HG02798 (cell line): Measurements from ENCODE around the gene GABBR1.

Experiments
- ATAC-seq: cut with Tn5 transposase; IDR thresholded peaks from one replicate; pipeline ENCODE4 v1.9.1; 2021; ENCODE audit warnings: mild to moderate bottlenecking; ENCODE audit not compliant: unreplicated experiment, poor library complexity

Gene GABBR1

DNA sequence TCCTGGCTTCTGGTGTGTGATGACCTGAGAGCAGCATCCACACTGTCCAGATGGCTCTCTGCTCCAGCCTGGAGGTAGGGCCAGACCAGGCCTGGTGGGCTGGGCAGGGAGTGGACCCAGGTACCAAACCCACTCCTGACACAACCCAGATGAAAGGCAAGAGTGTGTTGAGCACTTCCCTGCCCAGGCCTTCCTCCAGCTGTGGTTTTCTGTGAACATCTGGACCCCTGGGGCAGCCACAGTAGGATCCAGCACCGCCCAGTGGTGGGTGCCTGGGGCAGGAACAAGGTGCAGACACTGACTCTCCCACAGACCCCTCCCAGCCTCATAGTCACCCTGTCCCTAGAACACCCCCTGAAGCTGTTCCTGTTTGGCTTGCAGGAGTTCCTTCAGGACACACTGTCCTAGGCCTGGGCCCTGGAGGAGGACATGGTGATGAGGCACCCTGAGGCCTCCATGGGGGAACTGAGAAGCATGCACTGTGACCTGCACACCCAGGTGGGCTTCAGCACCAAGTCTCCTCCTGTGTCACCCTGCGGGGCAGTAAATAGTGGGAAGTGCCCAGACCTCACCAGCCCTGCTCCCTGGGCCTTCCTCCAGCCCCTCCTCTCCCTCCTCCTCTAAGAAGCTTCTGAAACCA, 102.2 kb downstream of the GABBR1 start:
- no peak for ATAC-seq

DNA sequence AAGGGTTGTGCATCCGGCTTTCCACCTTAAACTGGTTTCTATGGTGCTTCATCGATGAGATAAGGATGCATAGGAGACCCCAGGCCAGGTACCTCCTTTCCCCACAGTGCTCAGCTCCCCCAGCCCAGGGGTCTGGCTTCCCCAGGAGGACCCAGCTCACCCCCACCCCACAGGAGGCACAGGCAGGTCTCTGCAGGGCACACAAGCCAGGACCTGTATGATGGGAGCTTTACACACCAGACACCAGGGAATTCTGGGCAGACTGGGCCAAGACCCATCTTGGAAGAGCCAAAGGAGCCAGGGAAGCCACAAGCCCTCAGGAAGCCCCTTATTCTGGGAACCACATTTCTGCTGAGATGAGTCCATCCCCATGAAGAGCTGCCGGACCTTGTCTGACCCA, 103.0 kb downstream of the GABBR1 start:
- ATAC-seq = no peak

DNA sequence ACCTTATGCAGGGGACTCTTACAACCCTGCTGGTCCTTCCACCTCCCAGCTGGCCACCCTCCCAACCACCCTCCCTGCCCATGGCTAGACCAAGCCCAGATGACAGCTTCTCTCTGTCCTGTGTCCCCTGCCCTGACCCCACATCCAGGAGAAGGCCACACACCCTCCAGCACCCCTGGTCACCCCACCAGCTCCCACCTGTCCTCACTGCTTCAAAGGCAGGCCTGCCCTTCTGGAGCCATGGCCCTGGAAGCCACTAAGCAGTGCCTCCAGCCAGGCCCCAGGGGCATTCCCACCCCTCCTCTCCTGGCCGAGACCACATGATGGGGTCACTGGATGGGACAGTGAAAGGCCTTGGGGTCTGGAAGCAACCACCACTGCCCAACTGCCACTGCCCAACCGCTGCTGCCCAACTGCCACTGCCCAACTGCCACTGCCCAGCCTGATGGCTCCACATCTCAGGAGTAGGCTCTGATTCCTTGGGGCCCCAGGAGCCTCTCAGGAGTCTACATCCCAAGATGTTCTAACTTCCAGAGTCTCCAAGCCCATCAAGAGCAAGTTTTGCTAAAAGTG, 103.9 kb downstream of the GABBR1 start:
- no peak for ATAC-seq

DNA sequence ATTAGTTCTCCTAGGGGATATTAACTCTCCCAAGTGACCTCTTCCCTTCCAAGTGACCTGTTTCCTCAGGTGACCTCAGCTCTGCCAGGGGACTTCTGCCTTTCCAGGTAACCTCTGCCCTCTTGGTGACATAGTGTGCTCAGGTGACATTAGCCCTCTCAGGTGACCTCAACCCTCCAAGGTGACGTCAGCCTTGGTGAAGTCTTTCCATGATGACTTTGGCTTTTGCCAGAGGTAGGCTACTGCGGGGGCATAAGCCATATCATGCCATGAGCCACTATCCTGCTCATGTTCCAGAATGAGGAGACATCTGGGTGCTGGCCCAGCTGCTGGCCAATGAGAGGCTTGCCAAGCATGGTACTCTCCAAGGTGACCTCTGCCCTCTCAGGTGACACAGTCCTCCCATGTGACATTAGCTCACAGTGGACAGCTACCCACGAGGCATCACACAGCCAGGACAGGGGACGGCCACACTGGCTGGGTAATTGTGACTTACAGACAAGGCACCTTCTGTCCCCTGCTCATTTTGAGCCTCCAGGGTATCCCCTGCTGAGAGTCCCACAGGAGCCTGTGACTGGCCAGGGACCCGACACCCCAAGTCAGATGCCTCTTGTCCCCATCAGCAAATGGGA, 104.6 kb downstream of the GABBR1 start:
- ATAC-seq = no peak

DNA sequence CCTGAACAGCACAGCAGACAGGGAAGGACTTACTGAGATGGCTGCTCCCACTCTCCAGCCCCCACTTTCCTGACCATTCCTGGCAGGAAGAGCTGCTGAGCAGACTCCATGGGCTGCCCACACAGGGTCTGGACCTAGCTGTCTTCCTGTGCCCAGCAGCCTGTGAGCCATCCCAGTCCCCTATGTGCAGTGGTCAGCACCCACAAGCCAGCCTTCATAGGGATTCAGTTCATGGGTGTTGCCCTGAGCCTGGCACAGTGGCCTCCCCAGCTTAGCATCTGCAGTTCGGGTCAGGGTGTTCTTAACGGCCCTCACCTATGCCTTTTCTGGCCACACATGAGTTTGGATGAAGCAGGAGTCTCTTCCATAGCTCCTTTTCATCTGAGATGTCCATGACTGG, 105.4 kb downstream of the GABBR1 start:
- ATAC-seq = no peak

DNA sequence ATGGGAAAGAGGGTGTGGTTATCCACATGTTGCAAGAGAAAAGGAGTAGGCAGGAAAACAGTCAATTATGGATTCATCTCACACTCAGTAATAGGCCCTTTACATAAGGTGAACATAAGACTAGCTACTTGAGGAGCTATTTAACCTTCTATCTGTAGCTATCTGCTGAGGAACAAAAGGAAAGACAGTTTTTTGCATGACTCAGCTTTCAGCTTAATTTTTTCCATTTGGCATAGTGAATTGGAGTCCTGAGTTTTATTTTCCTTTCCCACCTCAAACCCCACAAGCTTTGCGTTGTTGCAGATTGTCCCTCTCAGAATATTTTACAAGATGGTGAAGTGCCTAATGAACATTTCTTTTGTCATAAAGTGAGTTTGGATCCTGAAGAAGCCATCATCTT, 105.9 kb downstream of the GABBR1 start:
- no peak for ATAC-seq

DNA sequence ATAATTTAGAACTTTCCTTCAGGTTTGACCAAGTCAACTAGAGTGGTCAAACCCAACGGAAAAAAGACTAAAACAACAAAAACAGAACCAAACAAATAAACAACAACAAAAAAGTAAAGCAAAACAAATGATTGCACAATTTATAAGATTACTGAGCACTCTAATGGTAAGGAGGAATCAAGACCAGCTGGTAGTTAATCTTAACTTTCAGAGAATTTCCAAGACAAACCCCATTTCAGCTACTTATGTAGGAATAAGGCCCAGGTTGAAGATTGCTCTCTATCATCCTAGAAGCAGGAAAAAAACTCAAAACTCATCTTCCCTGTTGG, 107.7 kb downstream of the GABBR1 start:
- ATAC-seq = no peak

DNA sequence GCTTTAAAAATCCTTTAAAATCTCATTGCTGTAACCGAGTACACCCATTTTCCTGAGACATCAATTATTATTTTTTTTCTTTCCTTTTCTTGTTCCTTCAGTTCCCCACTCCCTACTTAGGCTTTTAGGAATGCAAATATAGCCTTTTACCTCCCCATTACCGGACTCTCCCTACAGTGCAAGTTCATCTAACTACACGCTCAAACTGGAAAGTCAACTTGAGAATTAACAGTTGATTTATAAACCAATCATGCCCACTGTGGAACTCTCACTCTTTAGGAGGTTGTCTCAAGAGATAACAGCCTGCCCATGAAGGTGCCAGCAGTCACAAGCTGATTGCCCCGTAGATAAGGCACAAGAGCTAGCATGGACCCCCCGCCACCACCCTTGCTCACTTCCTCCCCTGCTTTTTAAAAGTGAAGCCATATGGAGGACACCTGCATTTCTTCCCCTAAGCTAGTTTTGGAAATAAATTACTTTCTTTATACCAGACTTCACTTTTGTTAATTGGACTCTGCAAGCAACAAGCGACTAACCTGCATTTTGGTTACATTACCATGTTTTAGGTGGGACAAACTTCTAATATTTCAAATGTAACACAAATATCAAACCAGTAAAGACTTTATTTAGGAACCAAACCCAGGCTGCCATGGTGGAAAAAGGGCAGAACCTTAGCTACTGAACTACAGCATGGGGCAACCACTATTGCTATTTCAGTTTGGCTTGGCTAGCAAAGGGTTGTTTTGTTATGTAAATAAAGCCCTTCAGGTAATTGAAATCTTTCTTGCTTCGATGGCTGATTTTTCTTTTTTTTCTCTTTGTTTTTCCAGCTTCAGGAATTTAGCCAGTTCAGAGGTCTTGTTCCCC, 108.3 kb downstream of the GABBR1 start:
- no peak for ATAC-seq

DNA sequence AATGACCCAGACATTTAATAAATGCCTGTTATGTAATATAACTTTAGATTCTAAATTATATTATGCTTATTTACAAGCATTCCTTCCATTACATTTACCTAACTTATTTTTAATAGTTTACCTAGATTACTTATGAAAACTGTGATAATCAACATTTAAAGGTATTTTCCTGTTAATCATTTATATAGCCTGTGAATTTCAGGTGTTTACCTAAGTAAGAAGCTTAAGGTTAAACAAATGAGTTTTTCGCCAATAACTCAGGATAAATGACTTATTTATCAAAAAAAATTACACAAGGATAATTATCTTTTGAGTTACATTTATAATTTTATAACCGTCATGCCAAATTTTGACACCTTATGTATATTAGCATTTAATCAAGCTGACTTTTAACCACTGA, 108.9 kb downstream of the GABBR1 start:
- no peak for ATAC-seq

DNA sequence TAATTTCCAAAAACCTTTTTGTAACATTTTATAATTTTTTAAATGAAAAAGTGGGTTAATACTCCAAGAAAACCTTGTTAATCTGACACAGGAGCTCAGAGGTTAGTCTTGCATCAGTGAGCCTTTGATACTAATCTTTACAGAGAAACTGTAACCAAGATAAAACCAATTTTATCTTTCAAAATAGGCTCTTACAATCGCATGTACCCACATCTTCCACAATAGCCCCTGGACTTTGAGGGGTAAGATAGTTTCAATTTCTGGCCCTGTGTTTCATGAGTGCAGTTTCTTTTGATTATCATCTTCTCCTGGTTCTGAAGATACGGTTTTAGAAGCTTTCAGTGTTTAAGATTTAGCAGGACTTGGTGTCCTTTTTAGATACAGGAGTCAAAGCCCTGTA, 110.8 kb downstream of the GABBR1 start:
- ATAC-seq = no peak

DNA sequence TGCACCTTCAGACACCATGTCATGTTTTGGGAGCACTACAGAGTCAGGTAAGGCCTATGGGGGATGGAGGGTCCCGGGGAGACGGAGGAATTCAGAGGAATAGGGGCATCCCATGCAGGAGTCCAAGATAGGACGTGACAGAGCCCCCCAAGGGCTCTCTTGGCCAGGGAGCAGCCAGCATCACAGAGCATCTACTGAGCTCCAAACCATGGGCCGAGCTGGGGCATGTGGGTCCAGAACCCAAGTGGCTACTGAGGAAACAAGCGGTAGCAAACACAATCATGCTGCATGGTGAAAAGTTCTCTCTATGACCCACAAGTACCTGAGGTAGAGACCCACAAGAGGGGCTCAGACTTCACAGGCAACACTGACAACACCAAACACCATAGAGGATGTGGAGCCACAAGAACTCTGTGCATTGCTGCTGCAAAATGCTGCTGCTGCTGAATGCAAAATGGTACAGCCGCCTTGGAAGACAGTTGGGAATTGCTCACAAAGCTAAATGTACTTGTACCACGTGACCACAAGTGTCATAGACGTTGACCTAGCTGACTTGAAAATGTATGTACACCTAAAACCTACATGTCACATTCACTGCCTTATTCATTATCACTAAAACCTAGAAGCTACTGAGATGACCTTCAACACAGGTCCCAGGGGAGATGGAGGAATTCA, 111.8 kb downstream of the GABBR1 start:
- no peak for ATAC-seq

DNA sequence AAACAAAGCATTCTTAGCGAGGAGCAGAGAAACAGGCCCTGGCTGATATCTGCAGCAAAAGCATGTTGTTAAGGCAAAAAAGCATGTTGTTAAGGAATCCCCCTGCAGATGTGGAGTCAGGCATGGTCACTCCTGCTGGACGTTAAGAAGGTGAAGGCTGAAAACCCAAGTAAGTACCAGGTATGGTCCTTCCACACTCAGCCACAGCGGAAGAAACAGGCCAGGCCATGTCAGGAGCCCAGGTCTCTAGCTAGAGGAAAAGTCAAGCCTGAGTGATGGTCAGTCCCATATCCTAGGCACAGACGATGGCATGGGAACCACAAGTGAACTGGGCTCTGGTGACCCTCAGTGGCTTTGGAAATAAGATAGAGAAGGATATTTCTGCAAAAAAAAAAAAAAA, 112.8 kb downstream of the GABBR1 start:
- no peak for ATAC-seq

DNA sequence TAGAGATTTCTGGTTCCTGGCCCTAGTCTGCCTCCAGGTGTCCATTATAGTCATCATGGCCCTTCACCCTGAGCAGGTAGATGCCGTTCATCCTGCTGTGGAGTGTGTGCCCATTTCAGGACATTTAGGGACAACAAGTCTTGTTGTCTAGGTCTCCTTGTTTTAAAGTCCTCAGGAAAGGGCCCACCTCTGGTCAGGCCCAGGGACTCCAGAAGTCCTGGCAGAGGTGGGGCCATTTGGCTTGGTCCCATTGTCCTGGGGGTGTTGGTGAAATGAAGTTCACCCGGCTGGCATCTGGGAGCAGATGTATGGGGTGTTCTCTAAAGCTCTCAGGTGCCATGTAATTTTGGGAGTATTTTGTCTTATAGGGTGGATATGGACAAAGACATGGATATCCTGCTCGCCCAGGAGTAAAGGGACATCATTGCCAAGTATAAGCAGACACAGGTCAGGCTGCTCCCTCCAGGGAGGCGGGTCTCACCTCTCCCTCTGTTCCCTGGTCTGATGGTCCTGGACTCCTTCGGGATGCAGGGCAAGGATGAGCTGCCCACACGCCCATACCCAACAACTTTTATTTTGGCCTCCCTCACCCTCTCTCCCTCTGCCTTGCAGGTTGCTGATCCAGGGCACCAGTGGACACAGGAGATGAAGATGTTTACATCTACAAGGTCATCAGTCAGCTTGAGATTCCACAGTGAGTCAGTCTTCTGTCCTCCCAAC, 113.5 kb downstream of the GABBR1 start:
- ATAC-seq = no peak

DNA sequence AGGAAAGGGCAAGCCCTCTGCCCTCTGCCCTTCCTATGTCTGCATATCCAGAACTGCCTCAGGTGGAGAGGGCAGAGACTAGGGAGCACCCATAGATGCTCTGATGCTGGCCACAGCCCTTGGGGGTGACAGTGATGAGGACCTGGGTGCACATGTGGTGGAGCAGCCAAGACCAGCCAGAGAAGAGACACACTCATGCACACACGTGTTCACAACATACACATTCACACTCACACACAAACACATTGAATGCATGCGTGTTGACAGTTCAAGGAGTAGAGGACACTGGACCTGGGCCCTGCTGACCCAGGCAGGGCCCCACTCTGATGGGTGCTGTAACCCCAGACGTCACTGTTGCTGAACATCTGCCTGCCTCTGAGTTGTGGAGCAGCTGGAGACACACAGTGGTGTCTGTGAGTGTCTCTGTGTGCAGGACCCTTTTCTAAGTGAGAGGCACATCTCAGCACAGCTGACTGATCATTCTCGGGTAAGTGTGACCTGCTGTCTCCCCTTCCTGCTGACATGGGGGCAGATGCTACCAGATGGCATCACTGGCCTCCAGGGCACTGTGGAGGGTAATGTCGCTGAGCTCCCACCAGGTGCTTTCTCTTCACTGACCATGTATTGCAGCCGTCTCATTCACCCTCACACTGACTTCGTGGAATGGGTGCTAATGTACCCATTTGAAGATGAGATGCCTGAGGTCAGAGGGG, 115.1 kb downstream of the GABBR1 start:
- ATAC-seq = no peak

DNA sequence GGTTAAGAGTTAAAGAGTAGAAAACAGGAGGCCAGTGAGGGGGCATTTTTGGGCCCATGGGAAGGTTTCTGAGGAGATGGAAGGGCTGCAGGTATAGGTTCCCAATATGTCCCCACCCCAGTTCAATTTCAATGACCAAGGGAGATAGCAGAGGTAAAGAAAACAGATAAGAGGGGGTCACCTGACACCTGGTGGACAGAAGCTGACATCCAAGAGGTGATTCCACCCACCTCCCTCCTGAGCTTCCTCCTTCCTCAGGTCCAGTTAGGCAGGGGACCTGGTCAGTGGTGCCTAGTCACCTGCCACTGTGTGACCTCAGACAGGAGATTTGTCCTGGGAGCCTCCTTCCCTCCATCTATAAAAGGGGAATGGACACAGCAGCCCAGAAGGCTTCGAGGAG, 115.7 kb downstream of the GABBR1 start:
- no peak for ATAC-seq

DNA sequence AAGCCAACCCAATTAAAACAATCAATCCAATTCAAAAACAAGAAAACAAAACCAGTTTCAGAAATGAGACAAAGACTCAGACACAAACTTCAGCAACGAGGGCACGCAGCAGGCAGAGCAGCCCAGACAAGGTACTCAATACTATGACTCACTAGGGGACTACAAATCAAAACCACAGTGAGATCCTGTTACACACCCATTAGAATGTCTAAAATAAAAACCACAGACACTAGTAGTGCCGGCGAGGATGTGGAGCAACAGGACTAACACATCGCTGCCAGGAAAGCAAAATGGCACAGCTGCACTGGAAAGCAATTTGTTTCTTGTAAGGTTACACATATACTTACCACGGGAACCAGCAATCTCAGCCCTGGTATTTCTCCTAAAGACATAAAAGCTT, 116.9 kb downstream of the GABBR1 start:
- ATAC-seq = no peak

DNA sequence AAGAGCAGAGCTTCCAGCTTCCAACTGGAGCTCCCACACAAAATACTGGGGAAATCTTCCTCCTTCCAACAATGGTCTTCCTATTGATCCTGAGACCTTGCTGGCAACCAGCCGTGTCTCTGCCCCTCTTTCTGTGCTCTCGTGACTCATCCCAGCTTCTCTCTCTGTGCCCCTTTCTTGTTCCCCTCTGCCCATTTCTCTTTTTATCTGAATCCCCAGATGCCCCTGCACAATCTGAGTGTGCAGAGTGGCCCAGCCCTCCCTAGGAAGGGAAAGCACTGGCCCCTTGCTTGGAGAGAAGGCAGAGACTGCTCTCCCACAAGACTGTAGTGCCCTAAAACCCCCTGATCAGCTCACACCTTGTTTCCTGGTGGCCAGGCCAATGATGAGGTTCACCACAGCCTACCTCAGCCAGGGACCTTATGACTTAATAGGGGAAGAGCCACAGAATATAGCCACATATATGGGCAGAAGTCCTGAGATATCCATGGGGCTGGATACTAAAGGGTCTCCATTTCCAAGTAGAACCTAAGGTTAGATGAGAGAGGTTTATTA, 122.2 kb downstream of the GABBR1 start:
- no peak for ATAC-seq

DNA sequence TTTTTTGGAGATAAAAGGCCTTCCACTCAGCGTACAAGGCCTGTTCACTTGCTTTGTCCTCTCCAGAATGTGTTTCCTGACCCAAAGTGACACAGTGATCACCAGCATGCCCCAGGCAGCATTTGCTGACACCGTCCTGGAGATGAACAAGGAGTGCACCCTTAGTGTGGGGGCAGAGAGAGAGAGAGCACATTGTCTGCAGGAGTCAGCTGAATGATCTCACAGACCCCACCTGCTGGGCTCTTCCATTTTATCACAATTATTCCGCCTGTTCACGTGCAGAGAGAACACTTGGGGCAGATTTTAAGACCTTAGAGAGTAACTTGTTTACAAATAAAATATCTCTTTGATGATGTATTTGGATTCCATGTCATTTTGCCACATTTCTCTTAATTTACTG, 122.8 kb downstream of the GABBR1 start:
- no peak for ATAC-seq
